Common myeloid progenitor, CD34-positive (primary cell): ENCODE data around the gene WDR54.
A peak's percentile ranks its signal among the peaks of the same experiment; 100 is the strongest.

Experiments
- CTCF ChIA-PET: fragments of 350-600 bp; sonication (Branson Sonifier 250); formaldehyde crosslinking; loops from one replicate; lab custom pipeline; 2021; ENCODE audit warnings: antibody characterized with exemption; lab: Charles Lee
- POLR2A ChIA-PET: fragments of 350-600 bp; sonication (Branson Sonifier 250); formaldehyde crosslinking; loops from one replicate; lab custom pipeline; 2021; ENCODE audit warnings: antibody characterized with exemption; lab: Charles Lee
- DNase-seq, 3 donors: peaks; one replicate each; pipeline versions ENCODE4 v3.0.0 to v3.0.0-alpha.2; 2013
- H3K27ac ChIP-seq, 2 experiments: 1 replicate in 1 of 2; 2 replicates in 1 of 2; pipeline ENCODE4 v1.7.0; 2013; ENCODE audit warnings: inconsistent platforms in 2 of 2, low read length in 2 of 2, mild to moderate bottlenecking in 2 of 2, low read depth in 1 of 2, moderate library complexity in 1 of 2; ENCODE audit not compliant: severe bottlenecking in 2 of 2, insufficient read depth in 1 of 2, poor library complexity in 1 of 2
- H3K27me3 ChIP-seq, 5 experiments: replicated peaks in 2 of 5; 1 replicate in 3 of 5; 2 replicates in 2 of 5; pipeline versions ENCODE4 v1.6.1 to v1.7.0; 2013; ENCODE audit warnings: low read length in 4 of 5, mild to moderate bottlenecking in 2 of 5, moderate library complexity in 2 of 5, inconsistent platforms in 1 of 5; ENCODE audit not compliant: insufficient read depth in 5 of 5, control insufficient read depth in 4 of 5
- H3K36me3 ChIP-seq, 4 experiments: 1 replicate in 2 of 4; 2 replicates in 2 of 4; pipeline versions ENCODE4 v1.6.1 to v1.7.0; 2013; ENCODE audit warnings: low read length in 3 of 4, control low read depth in 1 of 4, mild to moderate bottlenecking in 1 of 4; ENCODE audit not compliant: control insufficient read depth in 4 of 4, insufficient read depth in 4 of 4
- H3K4me1 ChIP-seq, 4 experiments: 1 replicate in 3 of 4; 2 replicates in 1 of 4; pipeline versions ENCODE4 v1.6.1 to v1.7.1; 2013; ENCODE audit warnings: low read length in 3 of 4, mild to moderate bottlenecking in 3 of 4, control low read depth in 1 of 4, inconsistent platforms in 1 of 4, moderate library complexity in 1 of 4; ENCODE audit not compliant: control insufficient read depth in 4 of 4, insufficient read depth in 4 of 4; ENCODE audit errors: control extremely low read depth in 1 of 4
- H3K4me3 ChIP-seq, 7 experiments: 1 replicate in 4 of 7; 2 replicates in 3 of 7; pipeline versions ENCODE4 v1.5.1 to v1.7.0; 2013; ENCODE audit warnings: mild to moderate bottlenecking in 7 of 7, low read length in 6 of 7, moderate library complexity in 6 of 7, inconsistent platforms in 2 of 7, low read depth in 2 of 7, control low read depth in 1 of 7; ENCODE audit not compliant: insufficient read depth in 4 of 7, control insufficient read depth in 1 of 7; ENCODE audit errors: extremely low read depth in 1 of 7
- H3K9me3 ChIP-seq, 5 experiments: 1 replicate in 4 of 5; 2 replicates in 1 of 5; pipeline versions ENCODE4 v1.6.1 to v1.7.1; 2013; ENCODE audit warnings: low read length in 4 of 5, mild to moderate bottlenecking in 2 of 5, inconsistent platforms in 1 of 5, low read depth in 1 of 5, moderate library complexity in 1 of 5; ENCODE audit not compliant: control insufficient read depth in 4 of 5, insufficient read depth in 2 of 5; ENCODE audit errors: control extremely low read depth in 1 of 5
- WGBS: methylation state at CpG from one replicate; pipeline ENCODE4 v1.1.5; 2013; ENCODE audit not compliant: insufficient coverage; 5-methylcytosine and 5-hydroxymethylcytosine counted together

The WDR54 gene

DNA sequence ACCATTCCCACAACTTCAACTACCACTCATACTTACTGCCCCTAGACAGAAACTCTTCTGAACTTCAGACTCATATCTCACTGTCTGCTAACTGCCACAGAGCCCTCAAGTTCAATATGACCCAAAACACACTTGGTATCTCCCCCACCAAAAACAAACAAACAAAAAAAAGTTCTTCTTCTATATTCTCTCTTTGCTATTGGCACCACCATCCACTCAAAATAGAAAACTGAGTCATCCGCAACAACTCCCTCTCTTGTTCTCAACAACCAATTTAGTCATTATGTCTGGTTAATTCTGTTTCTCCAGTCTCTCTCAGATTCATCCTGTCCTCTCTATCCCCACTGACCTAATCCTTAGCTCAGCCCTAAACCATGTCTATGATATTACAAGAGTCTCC is 34.2 kb upstream of the WDR54 start:
- ChIA-PET CTCF (interaction anchor here (1.4 kb wide), 1 partner anchor 12 kb away, joined by 4 read pairs; no protein-coding TSS in a partner anchor), POLR2A (no interaction called here)
- H3K27me3 ChIP-seq = no peaks in the 10 kb centered on the region
- H3K9me3 ChIP-seq = no peaks in the 10 kb centered on the region
- peaks cover 0 to 22% (median 6%) of the 10 kb centered on the region in 4 experiments for H3K36me3 ChIP-seq
- DNase-seq = no peak
- H3K4me1 ChIP-seq = peaks cover 11 to 19% (median 14%) of the 10 kb centered on the region in 4 experiments
- H3K4me3 ChIP-seq = no peak overlapping the region
- 100% methylated on average over 1 of the region's 1 CpG for WGBS
- no peak overlapping the region for H3K27ac ChIP-seq

DNA sequence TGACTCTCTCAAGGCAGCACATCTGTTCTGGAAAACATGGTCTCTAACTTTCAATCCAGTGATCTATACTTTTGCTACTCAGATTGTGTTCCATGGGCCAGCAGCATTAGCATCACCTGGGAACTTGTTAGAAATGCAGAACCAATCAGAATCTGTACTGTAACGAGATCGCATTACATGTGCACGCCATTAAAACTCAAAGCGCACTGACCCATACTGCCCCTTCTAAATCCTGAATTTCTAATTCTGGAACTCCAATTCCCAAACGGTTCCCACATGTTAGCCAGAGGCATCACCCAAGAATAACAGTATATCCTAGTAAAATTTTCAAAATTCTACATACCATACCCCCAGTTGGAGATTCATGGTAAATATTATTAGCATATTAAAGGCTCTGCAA is 30.9 kb upstream of the WDR54 start:
- Histone ChIP-seq H3K27me3 (no peaks in the 10 kb centered on the region), H3K4me3 (peak overlapping the region in 6 of 7 experiments; percentile 76 to 98 (median 92)), H3K36me3 (peaks cover 0 to under 1% (median 0%) of the 10 kb centered on the region in 4 experiments), H3K4me1 (peaks cover 11 to 19% (median 14%) of the 10 kb centered on the region in 4 experiments), H3K9me3 (no peaks in the 10 kb centered on the region), H3K27ac (no peak overlapping the region)
- POLR2A ChIA-PET = interaction anchor here (0.6 to 0.7 kb wide), 2 partner anchors 56 to 415 kb away, joined by 3 read pairs; no protein-coding TSS in a partner anchor
- CTCF ChIA-PET = interaction anchor here (0.6 to 4.0 kb wide), 7 partner anchors 9 to 180 kb away, joined by 3 to 29 read pairs (median 7); no protein-coding TSS in a partner anchor
- no peak for DNase-seq
- 80% methylated on average over 1 of the region's 5 CpGs for WGBS

DNA sequence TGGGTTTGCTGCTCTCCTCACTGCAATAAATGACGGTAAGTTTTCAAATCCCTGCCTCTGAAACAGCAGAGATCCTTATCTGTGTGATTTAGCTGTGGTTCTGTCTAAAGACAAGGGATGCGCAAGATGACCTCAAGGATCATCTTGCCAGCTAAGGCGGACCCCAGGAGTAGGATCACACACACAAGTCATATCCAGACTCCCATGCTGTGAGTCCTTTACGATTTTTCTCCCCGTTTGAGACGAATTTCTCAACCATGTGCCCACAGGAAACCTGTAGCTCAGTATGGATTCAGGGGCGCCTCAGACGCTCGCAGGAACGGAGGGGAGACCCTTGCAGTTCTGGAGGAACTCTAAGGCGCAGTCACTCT is 30.3 kb upstream of the WDR54 start:
- CTCF ChIA-PET = interaction anchor here (0.6 to 4.0 kb wide), 9 partner anchors 9 to 181 kb away, joined by 3 to 29 read pairs (median 5); partner anchors contain the start of gene DCTN1
- POLR2A ChIA-PET = interaction anchor here (0.6 kb wide), 2 partner anchors 56 to 74 kb away, joined by 3 read pairs; no protein-coding TSS in a partner anchor
- 0% methylated on average over 10 of the region's 11 CpGs for WGBS
- peak in 2 of 3 donors; percentile 48 to 61 for DNase-seq
- Histone ChIP-seq H3K4me3 (peak overlapping the region; percentile 70 to 98 (median 90)), H3K4me1 (peaks cover 11 to 19% (median 14%) of the 10 kb centered on the region in 4 experiments), H3K9me3 (no peaks in the 10 kb centered on the region), H3K27ac (peak overlapping the region; percentile 97 to 98), H3K36me3 (no peaks in the 10 kb centered on the region), H3K27me3 (no peaks in the 10 kb centered on the region)

DNA sequence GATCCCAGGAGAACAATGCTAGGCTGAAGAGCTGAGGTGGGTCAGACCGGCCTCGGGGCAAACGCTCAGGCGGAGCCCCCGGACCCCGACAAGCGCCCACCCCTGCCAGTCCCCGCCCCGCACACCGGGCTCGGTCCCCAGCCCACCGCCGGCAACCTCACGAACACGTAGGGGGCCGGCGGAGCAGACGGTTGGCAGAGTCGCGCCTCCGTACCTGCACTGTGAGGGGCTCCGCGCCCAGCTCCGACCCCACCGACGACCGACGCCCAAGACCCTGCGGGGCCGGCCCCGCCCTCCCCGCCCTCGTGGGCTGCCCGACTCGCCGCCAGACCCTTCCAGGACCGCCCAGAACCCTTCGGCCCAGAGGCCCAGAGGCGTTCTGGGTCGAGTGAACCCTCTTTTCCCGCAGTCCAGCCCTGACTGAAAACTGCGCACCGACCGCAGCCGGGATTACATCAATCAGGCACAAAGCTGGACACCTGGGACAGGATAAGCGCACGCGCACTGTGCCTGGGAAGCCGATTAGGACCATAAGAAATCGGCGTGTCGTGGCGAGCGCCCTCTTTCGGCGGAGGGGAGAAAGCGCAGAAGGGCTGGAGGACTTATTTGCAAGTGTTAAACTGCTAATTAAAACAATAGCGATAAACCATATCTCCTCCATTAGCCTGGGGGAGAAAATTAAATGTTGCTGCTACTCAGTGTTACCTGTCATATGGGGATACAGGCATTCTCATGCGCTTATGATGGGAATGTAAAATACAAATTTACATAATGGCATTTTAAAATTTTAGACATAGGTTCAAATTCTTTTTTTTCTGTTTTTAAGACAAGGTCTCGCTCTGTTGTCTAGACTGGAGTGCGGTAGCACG is 29.7 kb upstream of the WDR54 start:
- ChIA-PET POLR2A (interaction anchor here (0.6 kb wide), 2 partner anchors 57 to 74 kb away, joined by 3 read pairs; no protein-coding TSS in a partner anchor), CTCF (interaction anchor here (0.7 to 4.0 kb wide), 9 partner anchors 8 to 195 kb away, joined by 3 to 29 read pairs (median 5); partner anchors contain the start of gene DCTN1)
- no peaks in the 10 kb centered on the region for H3K36me3 ChIP-seq
- peak overlapping the region; percentile 97 to 98 for H3K27ac ChIP-seq
- H3K4me1 ChIP-seq = peaks cover 11 to 19% (median 14%) of the 10 kb centered on the region in 4 experiments
- peak overlapping the region; percentile 70 to 98 (median 90) for H3K4me3 ChIP-seq
- H3K9me3 ChIP-seq = no peaks in the 10 kb centered on the region
- DNase-seq = peak; percentile 95 to 97 (median 96)
- no peaks in the 10 kb centered on the region for H3K27me3 ChIP-seq
- 2% methylated on average over 38 of the region's 62 CpGs for WGBS

DNA sequence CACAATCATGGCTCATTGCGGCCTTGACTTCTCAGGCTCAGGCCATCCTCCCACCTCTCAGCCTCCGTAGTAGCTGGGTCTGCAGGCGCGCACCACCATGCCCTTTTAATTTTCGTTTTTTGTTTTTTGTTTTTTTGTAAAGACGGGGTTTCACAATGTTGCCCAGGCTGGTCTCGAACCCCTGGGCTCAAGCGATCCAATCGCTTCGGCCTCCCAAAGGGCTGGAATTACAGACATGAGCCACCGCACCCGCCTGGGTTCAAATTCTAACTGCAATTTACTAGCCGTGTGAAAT is 29.1 kb upstream of the WDR54 start:
- no peak overlapping the region for H3K27ac ChIP-seq
- DNase-seq = no peak
- 85% methylated on average over 12 of the region's 13 CpGs for WGBS
- peaks cover 11 to 19% (median 14%) of the 10 kb centered on the region in 4 experiments for H3K4me1 ChIP-seq
- ChIA-PET CTCF (interaction anchor here (0.7 to 2.6 kb wide), 4 partner anchors 21 to 195 kb away, joined by 3 to 10 read pairs (median 5); no protein-coding TSS in a partner anchor), POLR2A (no interaction called here)
- H3K36me3 ChIP-seq = no peaks in the 10 kb centered on the region
- H3K27me3 ChIP-seq = no peaks in the 10 kb centered on the region
- H3K4me3 ChIP-seq = peak overlapping the region in 4 of 7 experiments; percentile 90 to 98 (median 94)
- no peaks in the 10 kb centered on the region for H3K9me3 ChIP-seq

DNA sequence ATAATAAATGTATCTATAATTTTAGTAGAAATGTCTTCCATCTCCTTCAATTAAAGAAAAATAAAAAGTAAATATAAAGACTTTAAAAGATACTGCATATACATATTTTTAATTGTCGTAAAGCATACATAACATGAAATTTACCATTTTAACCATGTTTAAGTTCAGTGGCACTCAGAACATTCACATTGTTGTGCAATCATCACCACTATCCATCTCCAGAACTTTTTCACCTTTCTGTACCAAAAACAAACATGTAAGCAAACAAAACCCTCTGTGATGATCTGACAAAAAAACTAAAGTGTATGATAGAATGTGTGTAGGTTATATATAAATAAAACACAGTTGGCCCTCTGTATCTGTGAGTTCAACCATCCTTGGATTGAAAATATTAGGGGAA is 28.0 kb upstream of the WDR54 start:
- no peak for DNase-seq
- Histone ChIP-seq H3K9me3 (no peaks in the 10 kb centered on the region), H3K27me3 (no peaks in the 10 kb centered on the region), H3K4me1 (peaks cover 11 to 19% (median 14%) of the 10 kb centered on the region in 4 experiments), H3K4me3 (no peak overlapping the region), H3K27ac (no peak overlapping the region), H3K36me3 (no peaks in the 10 kb centered on the region)
- WGBS = no CpG with 5 or more reads among the region's 1 CpG
- ChIA-PET POLR2A (no interaction called here), CTCF (interaction anchor here (1.1 kb wide), 1 partner anchor 41 kb away, joined by 4 read pairs; no protein-coding TSS in a partner anchor)
